Common myeloid progenitor, CD34-positive (primary cell): ENCODE measurements around the gene HNF4A.

ENCODE experiments used
- CTCF ChIA-PET: fragments of 350-600 bp; sonication (Branson Sonifier 250); formaldehyde crosslinking; loops from one replicate; lab custom pipeline; 2021; ENCODE audit warnings: antibody characterized with exemption; lab: Charles Lee
- POLR2A ChIA-PET: fragments of 350-600 bp; sonication (Branson Sonifier 250); formaldehyde crosslinking; loops from one replicate; lab custom pipeline; 2021; ENCODE audit warnings: antibody characterized with exemption; lab: Charles Lee
- DNase-seq, 3 donors: peaks; one replicate each; pipeline versions ENCODE4 v3.0.0 to v3.0.0-alpha.2; 2013
- H3K27ac ChIP-seq, 2 experiments: 1 replicate in 1 of 2; 2 replicates in 1 of 2; pipeline ENCODE4 v1.7.0; 2013; ENCODE audit warnings: inconsistent platforms in 2 of 2, low read length in 2 of 2, mild to moderate bottlenecking in 2 of 2, low read depth in 1 of 2, moderate library complexity in 1 of 2; ENCODE audit not compliant: severe bottlenecking in 2 of 2, insufficient read depth in 1 of 2, poor library complexity in 1 of 2
- H3K27me3 ChIP-seq, 5 experiments: replicated peaks in 2 of 5; 1 replicate in 3 of 5; 2 replicates in 2 of 5; pipeline versions ENCODE4 v1.6.1 to v1.7.0; 2013; ENCODE audit warnings: low read length in 4 of 5, mild to moderate bottlenecking in 2 of 5, moderate library complexity in 2 of 5, inconsistent platforms in 1 of 5; ENCODE audit not compliant: insufficient read depth in 5 of 5, control insufficient read depth in 4 of 5
- H3K36me3 ChIP-seq, 4 experiments: 1 replicate in 2 of 4; 2 replicates in 2 of 4; pipeline versions ENCODE4 v1.6.1 to v1.7.0; 2013; ENCODE audit warnings: low read length in 3 of 4, control low read depth in 1 of 4, mild to moderate bottlenecking in 1 of 4; ENCODE audit not compliant: control insufficient read depth in 4 of 4, insufficient read depth in 4 of 4
- H3K4me1 ChIP-seq, 4 experiments: 1 replicate in 3 of 4; 2 replicates in 1 of 4; pipeline versions ENCODE4 v1.6.1 to v1.7.1; 2013; ENCODE audit warnings: low read length in 3 of 4, mild to moderate bottlenecking in 3 of 4, control low read depth in 1 of 4, inconsistent platforms in 1 of 4, moderate library complexity in 1 of 4; ENCODE audit not compliant: control insufficient read depth in 4 of 4, insufficient read depth in 4 of 4; ENCODE audit errors: control extremely low read depth in 1 of 4
- H3K4me3 ChIP-seq, 7 experiments: 1 replicate in 4 of 7; 2 replicates in 3 of 7; pipeline versions ENCODE4 v1.5.1 to v1.7.0; 2013; ENCODE audit warnings: mild to moderate bottlenecking in 7 of 7, low read length in 6 of 7, moderate library complexity in 6 of 7, inconsistent platforms in 2 of 7, low read depth in 2 of 7, control low read depth in 1 of 7; ENCODE audit not compliant: insufficient read depth in 4 of 7, control insufficient read depth in 1 of 7; ENCODE audit errors: extremely low read depth in 1 of 7
- H3K9me3 ChIP-seq, 5 experiments: 1 replicate in 4 of 5; 2 replicates in 1 of 5; pipeline versions ENCODE4 v1.6.1 to v1.7.1; 2013; ENCODE audit warnings: low read length in 4 of 5, mild to moderate bottlenecking in 2 of 5, inconsistent platforms in 1 of 5, low read depth in 1 of 5, moderate library complexity in 1 of 5; ENCODE audit not compliant: control insufficient read depth in 4 of 5, insufficient read depth in 2 of 5; ENCODE audit errors: control extremely low read depth in 1 of 5
- WGBS: methylation state at CpG from one replicate; pipeline ENCODE4 v1.1.5; 2013; ENCODE audit not compliant: insufficient coverage; 5-methylcytosine and 5-hydroxymethylcytosine counted together

HNF4A gene

DNA sequence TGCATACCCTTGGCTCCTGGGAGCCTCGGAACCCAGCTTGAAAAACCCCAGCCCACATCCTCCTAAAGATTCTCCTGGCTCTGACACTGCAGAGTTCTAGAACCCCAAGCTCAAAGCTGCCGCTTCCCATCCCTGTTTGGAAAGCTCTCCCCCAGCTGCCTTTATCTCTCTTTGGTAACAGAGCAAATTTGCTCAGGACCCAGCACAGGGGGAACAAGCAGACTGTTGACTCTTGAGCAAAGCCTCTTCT is 38.9 kb downstream of the HNF4A start:
- CTCF ChIA-PET: interaction anchor here (0.8 to 1.9 kb wide), 3 partner anchors 9 to 289 kb away, joined by 3 to 7 read pairs (median 5); no protein-coding TSS in a partner anchor
- Histone ChIP-seq H3K36me3 (no peaks in the 10 kb centered on the region), H3K27ac (no peak overlapping the region), H3K27me3 (peaks cover 0 to 7% (median 4%) of the 10 kb centered on the region in 5 experiments), H3K4me1 (peaks cover 0 to 14% (median 11%) of the 10 kb centered on the region in 4 experiments), H3K4me3 (no peak overlapping the region), H3K9me3 (no peaks in the 10 kb centered on the region)
- POLR2A ChIA-PET: interaction anchor here (1.0 kb wide), 1 partner anchor 216 kb away, joined by 5 read pairs; no protein-coding TSS in a partner anchor
- WGBS: 88% methylated on average over 2 of the region's 2 CpGs
- no peak for DNase-seq

GRCh38 chr20:44394702-44395460 is 39.4 kb downstream of the HNF4A start:
- no peak overlapping the region for H3K27ac ChIP-seq
- H3K9me3 ChIP-seq: no peaks in the 10 kb centered on the region
- WGBS: 66% methylated on average over 12 of the region's 15 CpGs
- no peaks in the 10 kb centered on the region for H3K36me3 ChIP-seq
- peak in 2 of 3 donors; percentile 40 to 65 for DNase-seq
- CTCF ChIA-PET: interaction anchor here (0.8 to 1.9 kb wide), 5 partner anchors 10 to 288 kb away, joined by 3 to 7 read pairs (median 3); no protein-coding TSS in a partner anchor
- no peak overlapping the region for H3K4me3 ChIP-seq
- H3K4me1 ChIP-seq: peaks cover 0 to 14% (median 11%) of the 10 kb centered on the region in 4 experiments
- H3K27me3 ChIP-seq: peaks cover 0 to 7% (median under 1%) of the 10 kb centered on the region in 5 experiments
- POLR2A ChIA-PET: interaction anchor here (1.0 kb wide), 1 partner anchor 215 kb away, joined by 5 read pairs; no protein-coding TSS in a partner anchor

DNA sequence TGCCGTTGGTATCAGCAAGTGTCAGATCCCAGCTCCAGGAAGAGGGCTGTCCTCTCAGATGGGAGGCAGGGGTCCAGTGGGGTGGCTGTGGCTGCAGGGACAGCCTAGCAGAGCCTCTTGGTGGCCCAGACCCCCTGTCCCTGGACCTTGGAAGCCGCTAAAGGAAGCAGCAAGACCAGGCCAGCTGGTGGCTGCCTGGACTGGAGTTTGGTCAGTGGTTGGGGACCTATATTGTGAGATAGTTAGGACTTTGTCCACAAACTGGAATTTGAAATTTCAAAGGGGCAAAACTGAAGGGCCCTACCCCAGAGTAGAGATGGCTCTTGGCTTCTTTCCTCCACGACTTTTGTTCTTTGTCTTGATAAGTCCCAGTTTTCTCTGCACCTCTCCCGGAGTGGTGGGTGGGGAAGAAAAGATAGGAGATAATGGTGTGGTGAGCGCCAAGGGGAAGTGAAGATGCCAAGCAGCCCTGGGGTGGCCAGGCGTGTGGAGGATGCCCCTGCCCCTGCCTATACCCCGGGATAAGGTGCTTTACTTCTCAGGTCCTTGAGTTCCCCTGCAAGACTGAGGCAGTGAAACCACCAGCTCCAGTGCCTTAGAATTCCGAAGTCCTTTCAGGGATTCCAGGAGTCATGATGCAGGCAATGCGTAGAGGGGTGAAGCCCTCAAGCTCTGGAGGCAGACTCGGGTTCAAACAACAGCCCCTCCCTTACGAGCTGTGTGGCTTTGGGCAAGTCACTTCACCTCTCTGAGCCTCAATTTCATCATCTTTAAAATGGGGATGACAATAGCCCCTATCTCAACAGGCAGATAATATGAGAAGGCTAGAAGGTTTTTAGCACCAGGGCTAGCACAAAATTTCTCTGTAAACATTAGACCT is 40.2 kb downstream of the HNF4A start:
- 76% methylated on average over 9 of the region's 11 CpGs for WGBS
- Histone ChIP-seq H3K4me3 (no peak overlapping the region), H3K9me3 (no peaks in the 10 kb centered on the region), H3K27me3 (peaks cover 0 to 10% (median 0%) of the 10 kb centered on the region in 5 experiments), H3K4me1 (peaks cover 0 to 14% (median 11%) of the 10 kb centered on the region in 4 experiments), H3K36me3 (no peaks in the 10 kb centered on the region), H3K27ac (no peak overlapping the region)
- no peak for DNase-seq
- POLR2A ChIA-PET: no interaction called here
- CTCF ChIA-PET: interaction anchor here (0.9 to 1.9 kb wide), 5 partner anchors 11 to 287 kb away, joined by 3 to 7 read pairs (median 3); no protein-coding TSS in a partner anchor

GRCh38 chr20:44396369-44397130 is 41.1 kb downstream of the HNF4A start:
- Histone ChIP-seq H3K4me1 (peaks cover 0 to 14% (median 11%) of the 10 kb centered on the region in 4 experiments), H3K27me3 (peaks cover 0 to 10% (median 0%) of the 10 kb centered on the region in 5 experiments), H3K4me3 (no peak overlapping the region), H3K9me3 (no peaks in the 10 kb centered on the region), H3K27ac (no peak overlapping the region), H3K36me3 (no peaks in the 10 kb centered on the region)
- ChIA-PET POLR2A (no interaction called here), CTCF (interaction anchor here (1.3 to 1.9 kb wide), 3 partner anchors 10 to 12 kb away, joined by 6 to 7 read pairs (median 7); no protein-coding TSS in a partner anchor)
- 60% methylated on average over 3 of the region's 8 CpGs for WGBS
- peak in 1 of 3 donors; percentile 28 for DNase-seq

- CTCF ChIA-PET: interaction anchor here (1.5 kb wide), 1 partner anchor 16 kb away, joined by 6 read pairs; no protein-coding TSS in a partner anchor
- H3K36me3 ChIP-seq: no peaks in the 10 kb centered on the region
- no peak for DNase-seq
- POLR2A ChIA-PET: interaction anchor here (0.6 kb wide), 1 partner anchor 208 kb away, joined by 3 read pairs; no protein-coding TSS in a partner anchor
- no peaks in the 10 kb centered on the region for H3K9me3 ChIP-seq
- H3K4me1 ChIP-seq: peaks cover 0 to 14% (median 11%) of the 10 kb centered on the region in 4 experiments
- H3K4me3 ChIP-seq: no peak overlapping the region
- H3K27me3 ChIP-seq: peaks cover 0 to 8% (median 0%) of the 10 kb centered on the region in 5 experiments
- 100% methylated on average over 2 of the region's 2 CpGs for whole genome bisulfite sequencing
- H3K27ac ChIP-seq: no peak overlapping the region
These were observed 42.8 kb downstream of the HNF4A start for GRCh38 chr20:44398335-44398734.

DNA sequence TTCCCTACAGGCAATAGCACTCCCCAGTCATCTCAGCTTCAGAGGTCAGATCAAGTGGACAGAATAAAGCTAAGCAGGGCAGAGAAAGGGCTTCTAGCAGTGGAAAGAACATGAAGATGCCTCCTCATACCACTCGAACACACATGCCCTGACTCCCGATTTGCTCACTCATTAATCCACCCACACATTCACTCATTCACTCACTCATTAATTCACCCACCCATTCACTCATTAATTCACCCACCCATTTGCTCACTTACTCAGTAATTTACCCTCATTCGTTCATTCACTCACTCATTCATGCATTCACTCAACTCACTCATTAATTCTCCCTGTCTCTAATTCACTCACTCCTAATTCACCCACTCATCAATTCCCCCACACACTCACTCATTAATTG is 43.9 kb downstream of the HNF4A start:
- WGBS: 95% methylated on average over 3 of the region's 3 CpGs
- POLR2A ChIA-PET: no interaction called here

More for the DNA sequence above, 43.9 kb downstream of the HNF4A start:
- peaks cover 0 to 8% (median 7%) of the 10 kb centered on the region in 4 experiments for H3K4me1 ChIP-seq
- no peaks in the 10 kb centered on the region for H3K9me3 ChIP-seq
- H3K4me3 ChIP-seq: no peak overlapping the region
- H3K27me3 ChIP-seq: peaks cover 0 to 8% (median 0%) of the 10 kb centered on the region in 5 experiments
- DNase-seq: no peak
- CTCF ChIA-PET: interaction anchor here (1.5 kb wide), 1 partner anchor 17 kb away, joined by 6 read pairs; no protein-coding TSS in a partner anchor
- no peak overlapping the region for H3K27ac ChIP-seq
- no peaks in the 10 kb centered on the region for H3K36me3 ChIP-seq
